Thymus (tissue), 11 donors: ENCODE measurements around the gene HPN. TPM values are rescaled to one million over a fixed set of nuclear protein-coding genes. Genes with fewer than 3 reads are reported as not detected.

Experiments
- DNase-seq, 9 donors: peaks; one replicate each; pipeline ENCODE4 v3.0.0-alpha.2; 2013; ENCODE audit warnings: low spot score in 9 of 9, low read depth in 6 of 9, missing footprints in 1 of 9
- H3K27ac ChIP-seq, 2 donors: one replicate each; pipeline ENCODE4 v1.5.1; 2013; ENCODE audit warnings: control low read depth in 1 of 2, low read depth in 1 of 2, low read length in 1 of 2, mild to moderate bottlenecking in 1 of 2, moderate library complexity in 1 of 2
- H3K27me3 ChIP-seq, 2 donors: one replicate each; pipeline ENCODE4 v1.5.1; 2013; ENCODE audit warnings: low read length in 1 of 2; ENCODE audit not compliant: control insufficient read depth in 2 of 2, insufficient read depth in 1 of 2
- H3K36me3 ChIP-seq, 2 donors: one replicate each; pipeline ENCODE4 v1.5.1; 2013; ENCODE audit warnings: low read length in 1 of 2, mild to moderate bottlenecking in 1 of 2, moderate library complexity in 1 of 2; ENCODE audit not compliant: control insufficient read depth in 2 of 2, insufficient read depth in 2 of 2
- H3K4me1 ChIP-seq, 2 donors: one replicate each; pipeline ENCODE4 v1.5.1; 2013; ENCODE audit warnings: low read length in 2 of 2; ENCODE audit not compliant: control insufficient read depth in 2 of 2, insufficient read depth in 2 of 2
- H3K4me3 ChIP-seq, 2 donors: one replicate each; pipeline ENCODE4 v1.5.1; 2013; ENCODE audit warnings: low read length in 2 of 2, control low read depth in 1 of 2, mild to moderate bottlenecking in 1 of 2
- H3K9me3 ChIP-seq, 2 donors: one replicate each; pipeline ENCODE4 v1.5.1; 2013; ENCODE audit warnings: low read length in 1 of 2, mild to moderate bottlenecking in 1 of 2; ENCODE audit not compliant: control insufficient read depth in 2 of 2, insufficient read depth in 1 of 2
- WGBS: extraction: QIAGEN DNeasy Blood & Tissue Kit; methylation state at CpG from one replicate; pipeline ENCODE4 v1.1.7; 2013; 5-methylcytosine and 5-hydroxymethylcytosine counted together
- polyA plus RNA-seq: library from polyadenylated mRNA; stranded (reverse); fragments of 200-250 nt; gene quantifications from one replicate; pipeline ENCODE4 v1.2.3, GENCODE V29; 2013
- total RNA-seq: library from RNA; stranded (reverse); fragments of 120-200 nt; gene quantifications from one replicate; pipeline ENCODE4 v1.2.4, GENCODE V29; 2013
- donor health status: healthy.

HPN gene
- total and polyA plus RNA-seq, 2 donors = 0.66 to 0.82 TPM

- Histone ChIP-seq H3K27ac (no peak overlapping the region), H3K27me3 (peaks cover 0 to 2% of the 10 kb centered on the region in 2 donors), H3K4me1 (peaks cover 0 to 4% of the 10 kb centered on the region in 2 donors), H3K36me3 (no peaks in the 10 kb centered on the region), H3K9me3 (peaks cover 0 to 1% of the 10 kb centered on the region in 2 donors), H3K4me3 (no peak overlapping the region)
- DNase-seq = no peak
- WGBS = 88% methylated on average over 1 of the region's 1 CpG
Measured at GRCh38 chr19:35069696-35070095, 28.2 kb downstream of the HPN start.

- H3K36me3 ChIP-seq = no peaks in the 10 kb centered on the region
- H3K4me3 ChIP-seq = no peak overlapping the region
- peaks cover 0 to 2% of the 10 kb centered on the region in 2 donors for H3K27me3 ChIP-seq
- DNase-seq = no peak
- peaks cover 0 to 1% of the 10 kb centered on the region in 2 donors for H3K9me3 ChIP-seq
- H3K27ac ChIP-seq = no peak overlapping the region
- WGBS = 95% methylated on average over 3 of the region's 3 CpGs
- H3K4me1 ChIP-seq = peaks cover 0 to 4% of the 10 kb centered on the region in 2 donors
Measured at GRCh38 chr19:35070471-35070870, 28.9 kb downstream of the HPN start.

- no peak for DNase-seq
- H3K9me3 ChIP-seq = peaks cover 0 to 1% of the 10 kb centered on the region in 2 donors
- 86% methylated on average over 10 of the region's 10 CpGs for WGBS
- H3K36me3 ChIP-seq = no peaks in the 10 kb centered on the region
- H3K27ac ChIP-seq = no peak overlapping the region
- H3K27me3 ChIP-seq = peaks cover 0 to 2% of the 10 kb centered on the region in 2 donors
- H3K4me1 ChIP-seq = no peaks in the 10 kb centered on the region
- H3K4me3 ChIP-seq = no peak overlapping the region
Measured at GRCh38 chr19:35073516-35073915, 32.0 kb downstream of the HPN start.

GRCh38 chr19:35073941-35074340 lies 32.4 kb downstream of the HPN start:
- H3K36me3 ChIP-seq = no peaks in the 10 kb centered on the region
- whole genome bisulfite sequencing = 64% methylated on average over 8 of the region's 8 CpGs
- no peak for DNase-seq

GRCh38 chr19:35074426-35075201 lies 33.1 kb downstream of the HPN start:
- Histone ChIP-seq H3K4me1 (no peaks in the 10 kb centered on the region), H3K4me3 (no peak overlapping the region), H3K9me3 (peaks cover 0 to 1% of the 10 kb centered on the region in 2 donors), H3K36me3 (no peaks in the 10 kb centered on the region), H3K27me3 (no peaks in the 10 kb centered on the region), H3K27ac (no peak overlapping the region)
- DNase-seq = no peak
- 93% methylated on average over 21 of the region's 21 CpGs for WGBS

More at GRCh38 chr19:35073941-35074340, 32.4 kb downstream of the HPN start:
- no peaks in the 10 kb centered on the region for H3K4me1 ChIP-seq
- H3K27me3 ChIP-seq = peaks cover 0 to 2% of the 10 kb centered on the region in 2 donors
- H3K4me3 ChIP-seq = no peak overlapping the region
- H3K27ac ChIP-seq = no peak overlapping the region
- peaks cover 0 to 1% of the 10 kb centered on the region in 2 donors for H3K9me3 ChIP-seq

GRCh38 chr19:35075202-35076025 lies 33.9 kb downstream of the HPN start:
- no peak for DNase-seq
- no peak overlapping the region for H3K27ac ChIP-seq
- 95% methylated on average over 21 of the region's 21 CpGs for WGBS
- H3K36me3 ChIP-seq = no peaks in the 10 kb centered on the region
- H3K4me1 ChIP-seq = no peaks in the 10 kb centered on the region
- H3K9me3 ChIP-seq = peaks cover 0 to 1% of the 10 kb centered on the region in 2 donors
- H3K27me3 ChIP-seq = no peaks in the 10 kb centered on the region
- H3K4me3 ChIP-seq = no peak overlapping the region

- no peaks in the 10 kb centered on the region for H3K27me3 ChIP-seq
- no peaks in the 10 kb centered on the region for H3K4me1 ChIP-seq
- 95% methylated on average over 6 of the region's 6 CpGs for WGBS
- H3K36me3 ChIP-seq = no peaks in the 10 kb centered on the region
- no peak overlapping the region for H3K4me3 ChIP-seq
- no peak overlapping the region for H3K27ac ChIP-seq
- no peaks in the 10 kb centered on the region for H3K9me3 ChIP-seq
- DNase-seq = no peak
Measured at GRCh38 chr19:35076026-35076370, 34.5 kb downstream of the HPN start.

GRCh38 chr19:35076657-35077056 lies 35.1 kb downstream of the HPN start:
- Histone ChIP-seq H3K4me1 (no peaks in the 10 kb centered on the region), H3K27ac (no peak overlapping the region), H3K4me3 (no peak overlapping the region), H3K36me3 (no peaks in the 10 kb centered on the region), H3K27me3 (no peaks in the 10 kb centered on the region), H3K9me3 (no peaks in the 10 kb centered on the region)
- DNase-seq = no peak
- 13% methylated on average over 8 of the region's 8 CpGs for WGBS
